ENCODE data around the gene ZBTB11. TPM values are rescaled to one million over a fixed set of nuclear protein-coding genes. Genes with fewer than 3 reads are reported as not detected.

ZBTB11 gene
- total and polyA plus RNA-seq, 10 of the 15 experiments (the other 5 are each of a cell fraction or from before 2014, with no cell fraction given) = 3.5 to 25.7 (median 18.0) TPM

GRCh38 chr3:101722394-101723173 is 45.7 kb upstream of the ZBTB11 start (continued):
- TF ChIP-seq, protein P1, sequence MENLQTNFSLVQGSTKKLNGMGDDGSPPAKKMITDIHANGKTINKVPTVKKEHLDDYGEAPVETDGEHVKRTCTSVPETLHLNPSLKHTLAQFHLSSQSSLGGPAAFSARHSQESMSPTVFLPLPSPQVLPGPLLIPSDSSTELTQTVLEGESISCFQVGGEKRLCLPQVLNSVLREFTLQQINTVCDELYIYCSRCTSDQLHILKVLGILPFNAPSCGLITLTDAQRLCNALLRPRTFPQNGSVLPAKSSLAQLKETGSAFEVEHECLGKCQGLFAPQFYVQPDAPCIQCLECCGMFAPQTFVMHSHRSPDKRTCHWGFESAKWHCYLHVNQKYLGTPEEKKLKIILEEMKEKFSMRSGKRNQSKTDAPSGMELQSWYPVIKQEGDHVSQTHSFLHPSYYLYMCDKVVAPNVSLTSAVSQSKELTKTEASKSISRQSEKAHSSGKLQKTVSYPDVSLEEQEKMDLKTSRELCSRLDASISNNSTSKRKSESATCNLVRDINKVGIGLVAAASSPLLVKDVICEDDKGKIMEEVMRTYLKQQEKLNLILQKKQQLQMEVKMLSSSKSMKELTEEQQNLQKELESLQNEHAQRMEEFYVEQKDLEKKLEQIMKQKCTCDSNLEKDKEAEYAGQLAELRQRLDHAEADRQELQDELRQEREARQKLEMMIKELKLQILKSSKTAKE (IDR thresholded peaks at IDR 0.05; ENCODE audit: low read depth, poor library complexity, severe bottlenecking) = peak; percentile 70
- TF ChIP-seq CHD2 (IDR thresholded peaks at IDR 0.05; ENCODE audit: borderline replicate concordance, low read depth, low read length) (peak; percentile 43; the same call in 1 of the 2 replicates), BACH1 (IDR thresholded peaks at IDR 0.05; ENCODE audit: borderline replicate concordance) (peak; percentile 63; the same call in 1 of the 2 replicates), FOXM1 (IDR thresholded peaks at IDR 0.05; ENCODE audit: low read depth, low read length) (peak; percentile 30; the same call in 1 of the 2 replicates), SMARCA5 (IDR thresholded peaks at IDR 0.05) (peak; percentile 99), BCL11A (IDR thresholded peaks at IDR 0.05; ENCODE audit: low read depth, low read length) (peak; percentile 41; the same call in 1 of the 2 replicates), EP300 (IDR thresholded peaks at IDR 0.05; ENCODE audit: borderline replicate concordance in 1 of 2, control insufficient read depth in 1 of 2, low read depth in 2 of 2, low read length in 2 of 2) (peak in 1 of 2 experiments; percentile 81; a peak in 2 of 4 replicates), SPI1 (IDR thresholded peaks at IDR 0.05; ENCODE audit: borderline replicate concordance, insufficient read depth, low read depth, low read length) (peak; percentile 99), YY1 (IDR thresholded peaks at IDR 0.05; ENCODE audit: low read depth, low read length) (0 out of 2 replicates have a peak, but pooled peaks have one; percentile 28), SMC3 (IDR thresholded peaks at IDR 0.05; ENCODE audit: borderline replicate concordance, low read length) (no peak; the same call in 1 of the 2 replicates), IRF4 (IDR thresholded peaks at IDR 0.05; ENCODE audit: low read depth, low read length) (peak; percentile 88)
- TF ChIP-seq, protein P2, sequence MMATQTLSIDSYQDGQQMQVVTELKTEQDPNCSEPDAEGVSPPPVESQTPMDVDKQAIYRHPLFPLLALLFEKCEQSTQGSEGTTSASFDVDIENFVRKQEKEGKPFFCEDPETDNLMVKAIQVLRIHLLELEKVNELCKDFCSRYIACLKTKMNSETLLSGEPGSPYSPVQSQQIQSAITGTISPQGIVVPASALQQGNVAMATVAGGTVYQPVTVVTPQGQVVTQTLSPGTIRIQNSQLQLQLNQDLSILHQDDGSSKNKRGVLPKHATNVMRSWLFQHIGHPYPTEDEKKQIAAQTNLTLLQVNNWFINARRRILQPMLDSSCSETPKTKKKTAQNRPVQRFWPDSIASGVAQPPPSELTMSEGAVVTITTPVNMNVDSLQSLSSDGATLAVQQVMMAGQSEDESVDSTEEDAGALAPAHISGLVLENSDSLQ (IDR thresholded peaks at IDR 0.05) = 0 out of 2 replicates have a peak, but pooled peaks have one; percentile 17
